SK-N-MC (cell line): ENCODE data around the gene SLC39A8.

ENCODE experiments used
- EZH2 ChIP-seq: fragments of 200-600 bp; sonication (generic); IDR thresholded peaks from one replicate; pipeline ENCODE4 v1.6.1; 2017; ENCODE audit warnings: antibody characterized with exemption
- POLR2AphosphoS5 ChIP-seq: IDR thresholded peaks from 2 replicates; pipeline ENCODE4 v1.6.1; 2012; ENCODE audit warnings: mild to moderate bottlenecking, low read depth, low read length, borderline replicate concordance

GRCh38 chr4:102338405-102338804 is 6.9 kb downstream of the SLC39A8 start:
- no peak for TF ChIP-seq EZH2
- no peak for TF ChIP-seq POLR2AphosphoS5
